Activated T-cell treated with anti-CD3 and anti-CD28 coated beads for 4 hours (primary cell): ENCODE measurements around the gene CGRRF1.

ENCODE experiments used
- DNase-seq: peaks from one replicate; pipeline ENCODE4 v3.0.0-alpha.2; 2020

Gene CGRRF1

GRCh38 chr14:54489731-54490444 is 19.8 kb upstream of the CGRRF1 start:
- no peak for DNase-seq

GRCh38 chr14:54490445-54491175 is 19.1 kb upstream of the CGRRF1 start:
- DNase-seq: no peak

DNA sequence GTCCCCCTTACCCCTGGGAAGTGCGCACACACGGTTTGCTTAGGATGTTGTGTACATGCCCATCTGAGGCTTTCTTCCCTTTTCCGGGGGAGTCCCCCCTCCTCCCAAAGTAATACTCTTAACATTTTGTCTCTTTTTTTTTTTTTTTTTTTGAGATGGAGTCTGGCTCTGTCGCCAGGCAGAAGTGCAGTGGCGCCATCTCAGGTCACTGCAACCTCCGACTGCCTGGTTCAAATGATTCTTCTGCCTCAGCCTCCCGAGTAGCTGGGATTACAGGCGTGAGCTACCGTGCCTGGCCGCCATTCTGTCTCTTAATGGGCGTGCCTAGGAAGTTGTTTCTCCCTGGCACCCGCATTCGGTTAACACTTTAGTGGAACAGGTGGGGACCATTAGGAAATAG is 16.4 kb upstream of the CGRRF1 start:
- no peak for DNase-seq

GRCh38 chr14:54497224-54497623 is 12.5 kb upstream of the CGRRF1 start:
- DNase-seq: no peak

GRCh38 chr14:54498095-54498531 is 11.6 kb upstream of the CGRRF1 start:
- no peak for DNase-seq

DNA sequence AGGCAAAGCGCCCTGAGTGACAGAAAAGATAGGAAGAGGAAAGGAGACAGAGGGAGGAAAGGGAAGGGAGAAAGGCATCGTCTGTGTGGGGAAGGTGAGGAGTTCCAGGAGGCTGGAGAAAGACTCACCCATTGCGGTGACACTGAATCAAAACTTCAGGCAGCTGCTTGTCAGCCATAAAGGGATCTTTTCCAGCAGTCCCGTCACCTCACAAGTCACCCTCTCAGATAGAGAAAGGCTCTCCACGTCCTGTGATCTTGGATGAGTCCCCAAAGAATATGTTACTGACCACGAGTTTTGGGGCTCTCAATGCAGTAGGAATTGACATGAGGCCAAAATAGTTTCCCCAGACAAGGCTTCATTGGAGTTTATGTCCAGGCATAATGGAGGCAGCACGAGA is 11.1 kb upstream of the CGRRF1 start:
- DNase-seq: no peak

- DNase-seq: no peak
Observed at GRCh38 chr14:54500744-54501143, 9.0 kb upstream of the CGRRF1 start.

DNA sequence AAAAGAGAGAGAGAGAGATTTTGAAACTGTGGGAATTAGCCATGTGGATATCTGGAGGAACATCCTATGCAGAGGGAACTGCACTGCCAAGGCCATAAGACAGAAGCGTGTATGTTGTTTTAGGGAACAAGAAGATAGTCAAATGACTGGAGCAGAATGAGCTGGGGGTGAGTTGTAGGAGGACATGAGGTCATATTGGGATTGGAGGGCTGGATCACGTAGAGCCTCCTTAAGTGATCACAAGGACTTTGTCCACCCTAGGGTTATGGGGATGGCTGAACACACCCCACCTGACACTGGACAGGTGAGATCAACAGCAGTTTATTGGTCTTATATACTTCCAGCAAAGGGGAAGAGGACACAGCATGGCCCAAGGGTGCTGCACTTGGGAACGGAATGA is 8.2 kb upstream of the CGRRF1 start:
- no peak for DNase-seq

DNA sequence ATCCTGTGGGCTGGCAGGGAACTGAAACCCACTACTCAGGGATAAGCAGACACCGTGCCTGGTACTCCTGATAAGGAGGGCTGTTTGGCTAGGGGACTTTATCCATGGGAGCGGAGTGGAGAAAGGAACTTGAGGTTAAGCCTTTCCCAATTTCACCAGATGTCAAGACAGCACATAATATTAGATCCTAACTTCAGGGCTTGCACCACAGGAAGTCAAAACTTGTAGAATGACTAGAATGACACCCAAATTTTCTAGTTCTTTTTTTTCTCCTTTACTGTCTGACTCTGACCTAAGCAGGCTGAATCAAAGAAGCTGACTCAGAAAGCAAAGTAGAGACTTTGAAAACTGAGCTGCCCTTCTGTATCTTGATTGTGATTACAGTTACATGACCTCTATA is 7.1 kb upstream of the CGRRF1 start:
- no peak for DNase-seq

GRCh38 chr14:54503486-54503885 is 6.2 kb upstream of the CGRRF1 start:
- DNase-seq: no peak

DNA sequence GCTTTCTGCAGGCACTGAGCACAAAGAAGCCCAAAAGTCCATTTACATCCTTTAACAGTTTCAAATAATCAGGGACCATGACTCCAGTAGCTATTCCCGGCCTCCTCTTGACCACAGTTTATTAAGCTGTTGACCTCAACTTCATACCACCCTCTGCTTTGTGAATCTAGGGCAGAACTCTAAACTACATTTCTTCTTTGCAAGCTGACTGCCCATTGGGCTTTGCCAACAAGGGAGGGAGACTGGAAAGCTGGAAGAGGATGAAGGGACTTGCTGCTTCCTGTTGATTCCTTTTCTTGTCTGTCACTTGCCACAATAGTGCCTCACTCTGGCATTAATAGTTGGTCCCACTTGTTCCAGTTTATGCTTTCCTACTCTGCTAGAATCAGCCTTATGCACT is 2.7 kb downstream of the CGRRF1 start:
- DNase-seq: no peak

DNA sequence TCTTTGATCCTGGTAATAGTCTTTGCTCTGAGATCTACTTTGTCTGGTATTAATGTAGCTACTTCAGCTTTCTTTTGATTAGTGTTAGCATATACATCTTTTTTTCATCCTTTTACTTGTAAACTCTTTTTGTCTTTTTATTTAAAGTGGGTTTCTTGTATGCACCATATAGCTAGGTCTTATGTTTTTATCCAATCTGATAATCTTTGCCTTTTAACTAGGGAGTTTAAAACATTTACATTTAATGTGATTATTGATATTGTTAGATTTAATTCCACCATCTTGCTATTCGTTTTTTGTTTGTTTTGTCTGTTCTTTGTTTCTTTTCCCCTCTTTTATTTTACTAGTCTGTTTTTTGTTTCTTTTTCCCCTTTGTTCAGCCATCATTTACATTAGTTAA is 6.0 kb downstream of the CGRRF1 start:
- no peak for DNase-seq

- DNase-seq: no peak
Observed at GRCh38 chr14:54516709-54517108, 7.0 kb downstream of the CGRRF1 start.

- DNase-seq: no peak
Observed at GRCh38 chr14:54524410-54524809, 14.7 kb downstream of the CGRRF1 start.

DNA sequence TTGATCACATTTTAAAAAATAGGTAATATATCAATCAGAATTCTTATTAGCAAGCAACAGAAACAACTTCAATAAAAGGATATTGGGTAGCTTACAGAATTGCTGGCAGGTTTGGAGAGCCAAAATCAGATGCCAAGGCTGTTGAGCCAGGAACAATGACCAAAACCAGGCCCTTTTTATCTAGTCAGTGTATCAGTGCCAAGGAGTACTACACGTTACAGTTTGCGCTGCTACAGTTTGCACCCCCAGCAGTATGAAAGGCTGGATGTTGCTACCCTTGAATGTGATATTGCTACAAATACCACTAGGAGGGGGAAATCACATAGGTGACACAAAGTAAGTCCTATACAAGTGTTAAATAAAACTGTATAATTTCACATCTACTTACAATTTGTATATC is 19.3 kb downstream of the CGRRF1 start:
- DNase-seq: no peak

DNA sequence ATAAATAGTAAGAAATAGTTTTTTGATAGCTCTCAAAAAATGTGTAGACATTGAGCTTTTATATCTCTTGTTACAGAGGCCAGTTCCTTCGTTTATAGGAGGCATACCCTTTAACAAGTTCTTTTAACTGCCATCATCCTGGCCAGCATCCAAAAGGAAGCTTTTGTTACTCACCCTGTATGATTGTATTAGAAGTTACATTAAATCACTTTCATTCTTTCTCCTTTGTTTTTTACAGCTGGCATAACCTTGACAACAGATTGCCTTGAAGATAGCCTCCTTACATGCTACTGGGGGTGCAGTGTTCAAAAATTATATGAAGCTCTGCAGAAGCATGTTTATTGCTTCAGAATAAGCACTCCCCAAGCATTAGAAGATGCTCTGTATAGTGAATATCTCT is 20.1 kb downstream of the CGRRF1 start:
- DNase-seq: no peak

DNA sequence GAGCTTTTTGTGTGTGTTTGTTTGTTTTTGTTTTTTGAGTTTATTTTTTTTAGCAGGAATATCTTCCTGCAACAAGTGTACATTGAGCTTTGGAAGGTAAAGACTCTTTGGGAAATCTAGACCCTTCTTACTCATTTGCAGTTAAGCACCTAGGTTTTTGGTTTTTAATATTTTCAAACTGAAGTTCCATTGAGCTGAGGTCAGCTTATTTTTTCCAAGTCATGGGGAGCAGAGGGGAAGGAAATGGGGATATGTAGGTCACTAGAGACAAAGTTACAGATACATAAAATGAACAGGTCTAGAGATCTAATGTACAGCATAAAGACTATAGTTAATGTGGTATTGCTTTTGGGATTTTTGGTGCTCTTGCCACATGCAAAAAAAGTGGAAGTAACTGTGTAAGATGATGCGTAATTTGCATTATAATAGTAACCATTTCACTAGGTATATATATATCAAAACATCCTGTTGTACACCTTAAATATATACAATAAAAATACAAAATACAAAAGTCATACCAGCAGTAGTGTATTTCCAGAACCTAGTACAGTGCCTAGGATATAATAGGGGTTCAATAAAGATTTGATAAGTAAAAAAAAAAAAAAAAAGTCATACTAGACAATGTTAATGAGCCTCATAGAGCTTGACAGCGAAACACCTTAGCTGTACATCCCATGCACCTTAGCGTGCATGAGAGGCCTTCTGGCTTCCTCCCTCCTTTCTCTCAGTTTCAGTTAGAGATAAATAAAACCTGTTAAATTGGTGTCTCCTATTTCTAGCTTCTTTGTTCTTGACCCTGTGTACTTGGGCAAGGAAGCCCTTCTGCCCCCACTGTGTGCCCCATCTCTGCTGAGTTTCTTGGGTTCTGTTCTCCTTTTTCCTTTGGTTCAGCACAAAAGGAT is 22.7 kb downstream of the CGRRF1 start:
- DNase-seq: no peak

- no peak for DNase-seq
Observed at GRCh38 chr14:54533100-54533499, 23.4 kb downstream of the CGRRF1 start.

DNA sequence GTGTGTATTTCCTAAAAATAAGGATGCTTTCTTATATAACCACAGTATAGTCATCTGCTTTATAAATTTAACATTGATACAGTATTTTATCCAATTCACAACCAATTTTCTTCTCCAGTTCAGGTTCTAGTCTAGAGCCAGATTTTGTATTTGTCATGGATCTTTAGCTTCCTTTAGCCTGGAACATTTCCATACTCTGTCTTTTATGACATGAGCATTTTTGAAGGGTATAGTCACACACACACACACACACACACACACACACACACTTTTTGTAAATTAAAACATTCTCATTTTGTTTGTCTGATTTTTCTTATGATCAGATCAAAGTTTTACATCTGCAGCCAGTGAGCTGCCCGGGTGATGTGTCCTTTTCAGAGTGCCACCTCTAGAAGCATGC is 25.4 kb downstream of the CGRRF1 start:
- no peak for DNase-seq

DNA sequence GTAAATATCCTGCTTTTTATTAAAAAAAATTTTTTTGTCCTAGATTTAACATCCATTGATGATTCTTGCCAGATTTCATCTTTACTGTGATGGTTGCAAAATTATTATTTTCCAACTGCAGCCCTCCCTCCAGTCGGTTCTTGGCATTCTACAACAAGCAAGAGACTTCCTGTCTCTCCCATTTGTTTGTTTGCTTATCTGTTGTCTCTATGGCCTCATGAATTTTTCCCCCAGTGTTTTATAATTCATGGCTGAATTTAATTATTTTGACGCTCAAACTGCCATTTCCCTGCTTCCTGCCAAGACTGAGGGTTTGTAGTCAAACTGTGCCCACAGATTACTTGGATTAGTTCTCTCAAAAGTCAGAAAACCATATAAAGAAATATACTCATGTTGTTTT is 25.9 kb downstream of the CGRRF1 start:
- DNase-seq: no peak

DNA sequence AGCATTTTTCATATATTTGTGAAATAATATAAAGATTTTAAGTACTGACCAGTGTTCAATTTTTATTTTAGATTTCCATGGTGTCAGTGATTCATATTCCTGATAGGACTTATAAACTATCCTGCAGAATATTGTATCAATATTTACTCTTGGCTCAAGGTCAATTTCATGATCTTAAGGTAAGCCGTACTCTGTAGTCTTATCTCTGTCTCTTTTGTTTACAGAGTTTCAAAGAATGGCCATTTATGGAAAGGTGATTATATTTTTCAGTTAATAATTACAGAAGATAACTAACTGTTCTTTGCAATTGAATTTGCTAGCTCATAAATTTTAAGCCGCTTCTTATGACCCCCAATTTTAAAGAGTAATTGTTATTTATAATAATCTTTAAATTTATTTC is 27.9 kb downstream of the CGRRF1 start:
- DNase-seq: no peak

DNA sequence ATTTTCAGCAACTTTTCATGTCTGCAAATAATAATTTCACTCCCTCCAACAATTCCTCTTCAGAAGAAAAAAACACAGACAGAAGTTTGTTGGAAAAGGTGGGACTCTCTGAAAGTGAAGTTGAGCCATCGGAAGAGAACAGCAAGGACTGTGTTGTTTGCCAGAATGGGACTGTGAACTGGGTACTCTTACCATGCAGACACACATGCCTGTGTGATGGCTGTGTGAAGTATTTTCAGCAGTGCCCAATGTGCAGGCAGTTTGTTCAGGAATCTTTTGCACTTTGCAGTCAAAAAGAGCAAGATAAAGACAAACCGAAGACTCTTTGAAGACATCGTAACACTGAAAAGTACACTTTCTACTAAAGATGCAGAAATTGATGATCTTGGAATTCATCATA is 28.3 kb downstream of the CGRRF1 start:
- DNase-seq: no peak

GRCh38 chr14:54547583-54547982 is 37.9 kb downstream of the CGRRF1 start:
- DNase-seq: no peak

DNA sequence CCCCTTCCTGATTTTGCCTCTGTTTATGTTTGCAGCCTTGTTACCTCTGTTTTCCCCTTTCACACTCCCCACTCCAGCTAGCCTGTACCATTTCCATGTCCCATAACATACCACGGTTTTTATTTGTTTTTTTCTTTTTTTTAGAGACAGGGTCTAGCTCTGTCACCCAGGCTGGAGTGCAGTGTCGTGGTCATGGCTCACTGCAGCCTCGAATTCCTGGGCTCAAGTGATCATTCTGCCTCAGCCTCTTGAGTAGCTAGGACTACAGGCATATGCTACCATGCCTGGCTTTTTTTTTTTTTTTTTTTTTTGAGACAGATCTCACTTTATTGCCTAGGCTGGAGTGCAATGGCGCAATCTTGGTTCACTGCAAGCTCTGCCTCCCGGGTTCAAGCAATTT is 38.8 kb downstream of the CGRRF1 start:
- no peak for DNase-seq
